OCI-LY3 (cell line): Measurements from ENCODE around the gene PKP4.

Experiments used
- EZH2phosphoT487 ChIP-seq: fragments of 200-600 bp; shearing (Covaris generic); IDR thresholded peaks from 2 replicates; pipeline ENCODE4 v1.6.1; 2018; ENCODE audit warnings: antibody characterized with exemption, mixed run types, low read depth
- TF ChIP-seq, protein P1 (sequence below): fragments of 200-600, 300-600 bp; sonication (generic); IDR thresholded peaks from 2 replicates; pipeline ENCODE4 v1.5.1; 2014; ENCODE audit warnings: antibody characterized with exemption, low read length, low read depth

DNA sequence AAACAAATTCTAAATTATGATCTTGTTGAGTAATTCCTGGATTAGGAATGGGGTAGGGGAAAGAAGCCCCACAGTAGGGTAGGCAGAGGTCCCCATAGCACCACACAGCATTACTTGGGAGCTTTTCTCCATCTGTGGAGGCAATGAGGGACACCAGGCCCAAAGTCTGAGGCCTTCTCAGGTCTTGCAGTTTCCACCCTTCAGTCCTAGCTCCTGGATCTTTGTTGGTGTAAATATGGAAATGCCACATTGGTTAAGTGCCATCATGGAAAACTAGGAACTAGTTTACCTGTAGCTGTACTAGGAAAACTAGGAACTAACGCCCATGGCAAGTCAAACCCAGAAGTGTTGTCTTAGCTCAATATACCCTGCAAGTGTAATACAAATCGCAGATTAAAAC lies 225.1 kb downstream of the PKP4 start:
- TF ChIP-seq, protein P1, sequence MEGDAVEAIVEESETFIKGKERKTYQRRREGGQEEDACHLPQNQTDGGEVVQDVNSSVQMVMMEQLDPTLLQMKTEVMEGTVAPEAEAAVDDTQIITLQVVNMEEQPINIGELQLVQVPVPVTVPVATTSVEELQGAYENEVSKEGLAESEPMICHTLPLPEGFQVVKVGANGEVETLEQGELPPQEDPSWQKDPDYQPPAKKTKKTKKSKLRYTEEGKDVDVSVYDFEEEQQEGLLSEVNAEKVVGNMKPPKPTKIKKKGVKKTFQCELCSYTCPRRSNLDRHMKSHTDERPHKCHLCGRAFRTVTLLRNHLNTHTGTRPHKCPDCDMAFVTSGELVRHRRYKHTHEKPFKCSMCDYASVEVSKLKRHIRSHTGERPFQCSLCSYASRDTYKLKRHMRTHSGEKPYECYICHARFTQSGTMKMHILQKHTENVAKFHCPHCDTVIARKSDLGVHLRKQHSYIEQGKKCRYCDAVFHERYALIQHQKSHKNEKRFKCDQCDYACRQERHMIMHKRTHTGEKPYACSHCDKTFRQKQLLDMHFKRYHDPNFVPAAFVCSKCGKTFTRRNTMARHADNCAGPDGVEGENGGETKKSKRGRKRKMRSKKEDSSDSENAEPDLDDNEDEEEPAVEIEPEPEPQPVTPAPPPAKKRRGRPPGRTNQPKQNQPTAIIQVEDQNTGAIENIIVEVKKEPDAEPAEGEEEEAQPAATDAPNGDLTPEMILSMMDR, result no peak
- no peak for TF ChIP-seq EZH2phosphoT487
